ENCODE measurements around the gene PLCD1. TPM values are rescaled to one million over a fixed set of nuclear protein-coding genes. Genes with fewer than 3 reads are reported as not detected.

Gene PLCD1
- total RNA-seq, 1 donor from 2014 or later, result 32.2 TPM

- H3K9me3 ChIP-seq, result no peaks in the 10 kb centered on the region
- peaks cover 5% of the 10 kb centered on the region for H3K36me3 ChIP-seq
- DNase-seq (peak; percentile 27), ATAC-seq (no peak)
- H3K4me3 ChIP-seq, result no peak overlapping the region
- no peak overlapping the region for H3K27ac ChIP-seq
- no peaks in the 10 kb centered on the region for H3K27me3 ChIP-seq
- intact Hi-C loops (cut with DNase I), result no loop called here
- peaks cover 21% of the 10 kb centered on the region for H3K4me1 ChIP-seq
- TF ChIP-seq CTCF (IDR thresholded peaks at IDR 0.05), result no peak
These were observed 29.6 kb downstream of the PLCD1 start for GRCh38 chr3:37999836-38000235.

GRCh38 chr3:37997791-37998370, 31.6 kb downstream of the PLCD1 start:
- H3K9me3 ChIP-seq, result no peaks in the 10 kb centered on the region
- peak overlapping the region; percentile 92 for H3K27ac ChIP-seq
- peak overlapping the region; percentile 58 for H3K4me3 ChIP-seq
- peak; percentile 68 for DNase-seq
- peaks cover 21% of the 10 kb centered on the region for H3K4me1 ChIP-seq
- ATAC-seq, result no peak
- no peak for TF ChIP-seq CTCF (IDR thresholded peaks at IDR 0.05)
- H3K27me3 ChIP-seq, result no peaks in the 10 kb centered on the region
- intact Hi-C loops (cut with DNase I), result no loop called here
- H3K36me3 ChIP-seq, result peaks cover 5% of the 10 kb centered on the region

GRCh38 chr3:37997342-37997741, 32.1 kb downstream of the PLCD1 start:
- peaks cover 21% of the 10 kb centered on the region for H3K4me1 ChIP-seq
- TF ChIP-seq CTCF (IDR thresholded peaks at IDR 0.05), result no peak

GRCh38 chr3:37996785-37997301, 32.6 kb downstream of the PLCD1 start:
- Histone ChIP-seq H3K4me1 (peaks cover 21% of the 10 kb centered on the region), H3K36me3 (peaks cover 3% of the 10 kb centered on the region), H3K27me3 (no peaks in the 10 kb centered on the region), H3K4me3 (no peak overlapping the region), H3K27ac (no peak overlapping the region), H3K9me3 (no peaks in the 10 kb centered on the region)
- TF ChIP-seq CTCF (IDR thresholded peaks at IDR 0.05), result peak; percentile 97
- ATAC-seq (peak; percentile 72), DNase-seq (peak; percentile 73)
- intact Hi-C loops (cut with DNase I), result no loop called here

More at GRCh38 chr3:37997342-37997741, 32.1 kb downstream of the PLCD1 start:
- intact Hi-C loops (cut with DNase I), result no loop called here
- H3K27me3 ChIP-seq, result no peaks in the 10 kb centered on the region
- no peak overlapping the region for H3K4me3 ChIP-seq
- DNase-seq (peak; percentile 61), ATAC-seq (no peak)
- H3K9me3 ChIP-seq, result no peaks in the 10 kb centered on the region
- H3K36me3 ChIP-seq, result peaks cover 5% of the 10 kb centered on the region
- H3K27ac ChIP-seq, result no peak overlapping the region

- H3K36me3 ChIP-seq, result no peaks in the 10 kb centered on the region
- no peak overlapping the region for H3K27ac ChIP-seq
- ATAC-seq (no peak), DNase-seq (peak; percentile 33)
- TF ChIP-seq CTCF (IDR thresholded peaks at IDR 0.05), result no peak
- intact Hi-C loops (cut with DNase I), result no loop called here
- no peak overlapping the region for H3K4me3 ChIP-seq
- no peaks in the 10 kb centered on the region for H3K9me3 ChIP-seq
- peaks cover 21% of the 10 kb centered on the region for H3K4me1 ChIP-seq
- no peaks in the 10 kb centered on the region for H3K27me3 ChIP-seq
These were observed 33.5 kb downstream of the PLCD1 start for GRCh38 chr3:37995652-37996641.
